Activated naive CD4-positive, alpha-beta T cell treated with anti-CD3 and anti-CD28 coated beads, Interleukin-2, amount 50 U/mL, for 72 hours (primary cell): ENCODE measurements around the gene AZU1. TPM values are rescaled to one million over a fixed set of nuclear protein-coding genes. Genes with fewer than 3 reads are reported as not detected.

Source experiments
- total RNA-seq, 2 donors: library from RNA; stranded (reverse); gene quantifications; one replicate each; pipeline ENCODE4 v1.2.3, GENCODE V29; 2022

AZU1 gene
- total RNA-seq, 2 donors from 2014 or later = not detected

Other genes starting within 250 kb of the AZU1 start
- under 1 TPM; 0.41 to 0.58 TPM for gene HCN2, start 238.0 kb upstream of the AZU1 start, total RNA-seq
- gene POLRMT, start 194.3 kb upstream of the AZU1 start, total RNA-seq = 10 to 100 TPM; 47.0 to 57.7 TPM
- gene FGF22, start 188.0 kb upstream of the AZU1 start, total RNA-seq = not detected
- gene RNF126, start 164.6 kb upstream of the AZU1 start, total RNA-seq = 10 to 100 TPM; 69.6 to 98.7 TPM
- gene FSTL3, start 151.4 kb upstream of the AZU1 start, total RNA-seq = 10 to 100 TPM in 1 of 2 donors, 1 to 10 TPM in 1; 4.1 to 10.1 TPM
- not detected for gene PRSS57, start 132.4 kb upstream of the AZU1 start, total RNA-seq
- under 1 TPM in 1 of 2 donors, not detected in 1; 0.66 TPM for gene PALM, start 118.9 kb upstream of the AZU1 start, total RNA-seq
- gene MISP, start 76.7 kb upstream of the AZU1 start, total RNA-seq = under 1 TPM in 1 of 2 donors, not detected in 1; 0.50 TPM
- gene PTBP1, start 30.4 kb upstream of the AZU1 start, total RNA-seq = 100 to 1,000 TPM; 485 to 591 TPM
- not detected for gene PLPPR3, start 5.9 kb upstream of the AZU1 start, total RNA-seq
- gene PRTN3, start 13.2 kb downstream of the AZU1 start, total RNA-seq = not detected
- gene ELANE, start 24.5 kb downstream of the AZU1 start, total RNA-seq = not detected
- 1 to 10 TPM in 1 of 2 donors, not detected in 1; 4.9 TPM for gene CFD, start 31.8 kb downstream of the AZU1 start, total RNA-seq
- 10 to 100 TPM; 42.0 to 61.8 TPM for gene MED16, start 65.3 kb downstream of the AZU1 start, total RNA-seq
- not detected for gene RNU6-9, start 65.6 kb downstream of the AZU1 start, total RNA-seq
- 100 to 1,000 TPM in 1 of 2 donors, 10 to 100 TPM in 1; 98.3 to 102 TPM for gene R3HDM4, start 85.4 kb downstream of the AZU1 start, total RNA-seq
- gene KISS1R, start 89.5 kb downstream of the AZU1 start, total RNA-seq = 10 to 100 TPM; 10.9 to 32.4 TPM
- 10 to 100 TPM; 22.4 to 35.7 TPM for gene ARID3A, start 98.2 kb downstream of the AZU1 start, total RNA-seq
- gene WDR18, start 156.5 kb downstream of the AZU1 start, total RNA-seq = 10 to 100 TPM; 55.5 to 83.8 TPM
- under 1 TPM; 0.07 to 0.19 TPM for gene GRIN3B, start 172.6 kb downstream of the AZU1 start, total RNA-seq
- gene TMEM259, start 193.3 kb downstream of the AZU1 start, total RNA-seq = 100 to 1,000 TPM; 104 to 156 TPM
- not detected for gene RNU6-2, start 193.7 kb downstream of the AZU1 start, total RNA-seq
- gene CNN2, start 198.8 kb downstream of the AZU1 start, total RNA-seq = 100 to 1,000 TPM; 187 to 254 TPM
- gene ABCA7, start 212.3 kb downstream of the AZU1 start, total RNA-seq = 100 to 1,000 TPM in 1 of 2 donors, 10 to 100 TPM in 1; 17.8 to 105 TPM
- gene ARHGAP45, start 239.3 kb downstream of the AZU1 start, total RNA-seq = 100 to 1,000 TPM; 171 to 174 TPM